Bronchial epithelial cell (primary cell): Measurements from ENCODE around the gene LMO7. TPM values are rescaled to one million over a fixed set of nuclear protein-coding genes. Genes with fewer than 3 reads are reported as not detected.
A peak's percentile ranks its signal among the peaks of the same experiment; 100 is the strongest.

Experiments used
- DNase-seq: peaks from one replicate; pipeline ENCODE4 v3.0.0-alpha.2; 2010; ENCODE audit warnings: low read depth
- FAIRE-seq: peaks from 2 replicates; lab custom pipeline; 2011; peaks lifted over from hg19 to GRCh38; lab: Jason Lieb, UNC
- H3K27me3 ChIP-seq: 2 replicates; pipeline ENCODE4 v1.5.1; 2011; ENCODE audit warnings: low read length; ENCODE audit not compliant: control insufficient read depth, insufficient read depth
- H3K36me3 ChIP-seq: 2 replicates; pipeline ENCODE4 v1.5.1; 2011; ENCODE audit warnings: low read length; ENCODE audit not compliant: control insufficient read depth, insufficient read depth
- H3K4me3 ChIP-seq: 2 replicates; pipeline ENCODE4 v1.5.1; 2011; ENCODE audit warnings: mild to moderate bottlenecking, low read depth, low read length, control low read depth
- CTCF ChIP-seq: IDR thresholded peaks from 2 replicates; pipeline ENCODE4 v1.5.1; 2011; ENCODE audit warnings: mild to moderate bottlenecking, moderate library complexity, low read length, control low read depth, inconsistent platforms; ENCODE audit not compliant: insufficient read depth, severe bottlenecking
- total RNA-seq: library from RNA; depleted of rRNA; stranded (reverse); fragments of >200 nt; gene quantifications from 2 replicates; pipeline ENCODE4 v1.2.1, GENCODE V29; 2014

The LMO7 gene
- total RNA-seq, 1 donor from 2014 or later, result 150 TPM

DNA sequence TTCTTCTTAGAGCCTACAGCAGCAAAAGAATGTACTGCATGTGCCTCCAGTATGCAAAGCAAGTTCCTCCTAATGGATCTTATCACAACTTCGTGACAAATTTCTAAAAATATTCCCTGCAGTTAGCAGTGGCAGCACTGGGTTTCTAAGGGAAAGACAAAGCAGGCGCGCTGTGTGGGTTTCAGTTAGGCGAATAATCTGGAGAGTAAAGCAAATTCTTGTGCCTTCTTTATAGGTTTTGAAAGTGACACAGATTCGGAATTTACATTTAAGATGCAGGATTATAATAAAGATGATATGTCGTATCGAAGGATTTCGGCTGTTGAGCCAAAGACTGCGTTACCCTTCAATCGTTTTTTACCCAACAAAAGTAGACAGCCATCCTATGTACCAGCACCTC is 167.9 kb downstream of the LMO7 start:
- peaks cover 3% of the 10 kb centered on the region for H3K36me3 ChIP-seq
- no peak for DNase-seq
- TF ChIP-seq CTCF, result no peak
- no peak for FAIRE-seq
- H3K4me3 ChIP-seq, result no peak overlapping the region
- H3K27me3 ChIP-seq, result no peaks in the 10 kb centered on the region

DNA sequence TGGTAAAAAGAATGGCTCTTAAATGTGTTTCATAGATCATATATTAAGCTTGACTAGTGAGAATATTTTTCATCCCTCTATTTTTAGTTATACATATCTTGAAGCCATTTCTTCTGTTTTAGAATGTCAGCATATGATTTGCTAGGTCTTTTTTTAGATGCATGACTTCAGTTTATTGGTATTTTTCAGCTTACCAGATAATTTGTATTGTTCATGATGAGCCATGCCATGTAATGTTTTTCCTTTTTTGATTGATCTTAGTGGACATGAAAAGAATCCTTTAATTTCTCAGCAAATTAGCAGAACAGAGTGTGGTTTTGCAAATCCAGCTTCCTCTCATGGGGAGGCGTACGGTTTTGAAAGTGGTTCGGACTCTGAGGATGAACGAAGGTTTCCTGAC is 168.5 kb downstream of the LMO7 start:
- FAIRE-seq (no peak), DNase-seq (no peak)
- Histone ChIP-seq H3K36me3 (peaks cover 3% of the 10 kb centered on the region), H3K27me3 (no peaks in the 10 kb centered on the region), H3K4me3 (no peak overlapping the region)
- TF ChIP-seq CTCF, result no peak

- Histone ChIP-seq H3K27me3 (no peaks in the 10 kb centered on the region), H3K4me3 (no peak overlapping the region), H3K36me3 (peaks cover 3% of the 10 kb centered on the region)
- peak; percentile 22 for DNase-seq
- peak; percentile 13 for FAIRE-seq
- no peak for TF ChIP-seq CTCF
These were observed 170.0 kb downstream of the LMO7 start for GRCh38 chr13:75806117-75806516.

DNA sequence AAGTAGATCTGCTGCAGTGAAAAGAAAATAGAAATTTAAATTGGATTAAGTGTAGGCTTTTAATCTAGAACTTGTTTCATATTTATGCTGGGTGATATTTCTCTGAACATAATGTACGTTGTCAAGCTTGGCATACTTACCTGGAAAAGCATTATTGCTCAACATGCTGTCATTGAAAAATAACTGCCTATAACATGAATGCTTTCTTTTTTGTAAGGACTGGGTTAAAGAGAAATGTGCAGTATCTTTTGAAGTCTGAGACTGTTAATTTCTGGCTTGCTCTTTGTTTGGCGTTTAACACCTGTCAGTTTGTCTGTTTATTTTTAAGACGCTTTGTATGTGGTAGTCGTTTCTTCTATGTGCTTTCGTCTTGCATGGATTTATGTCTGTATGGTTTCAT is 175.2 kb downstream of the LMO7 start:
- no peak for TF ChIP-seq CTCF
- no peak overlapping the region for H3K4me3 ChIP-seq
- no peaks in the 10 kb centered on the region for H3K36me3 ChIP-seq
- FAIRE-seq, result no peak
- DNase-seq, result no peak
- H3K27me3 ChIP-seq, result no peaks in the 10 kb centered on the region

GRCh38 chr13:75811841-75812240 is 175.7 kb downstream of the LMO7 start:
- Histone ChIP-seq H3K27me3 (no peaks in the 10 kb centered on the region), H3K36me3 (no peaks in the 10 kb centered on the region), H3K4me3 (no peak overlapping the region)
- no peak for FAIRE-seq
- no peak for DNase-seq
- TF ChIP-seq CTCF, result no peak

GRCh38 chr13:75812751-75813181 is 176.6 kb downstream of the LMO7 start:
- Histone ChIP-seq H3K27me3 (no peaks in the 10 kb centered on the region), H3K4me3 (no peak overlapping the region), H3K36me3 (no peaks in the 10 kb centered on the region)
- no peak for FAIRE-seq
- no peak for DNase-seq
- TF ChIP-seq CTCF, result no peak
